DMS153 (cell line): ENCODE results near the gene POLA1.

ENCODE experiments used
- DNase-seq: peaks from one replicate; lab custom pipeline; 2025; lab: John Stamatoyannopoulos, UW

POLA1 gene

DNA sequence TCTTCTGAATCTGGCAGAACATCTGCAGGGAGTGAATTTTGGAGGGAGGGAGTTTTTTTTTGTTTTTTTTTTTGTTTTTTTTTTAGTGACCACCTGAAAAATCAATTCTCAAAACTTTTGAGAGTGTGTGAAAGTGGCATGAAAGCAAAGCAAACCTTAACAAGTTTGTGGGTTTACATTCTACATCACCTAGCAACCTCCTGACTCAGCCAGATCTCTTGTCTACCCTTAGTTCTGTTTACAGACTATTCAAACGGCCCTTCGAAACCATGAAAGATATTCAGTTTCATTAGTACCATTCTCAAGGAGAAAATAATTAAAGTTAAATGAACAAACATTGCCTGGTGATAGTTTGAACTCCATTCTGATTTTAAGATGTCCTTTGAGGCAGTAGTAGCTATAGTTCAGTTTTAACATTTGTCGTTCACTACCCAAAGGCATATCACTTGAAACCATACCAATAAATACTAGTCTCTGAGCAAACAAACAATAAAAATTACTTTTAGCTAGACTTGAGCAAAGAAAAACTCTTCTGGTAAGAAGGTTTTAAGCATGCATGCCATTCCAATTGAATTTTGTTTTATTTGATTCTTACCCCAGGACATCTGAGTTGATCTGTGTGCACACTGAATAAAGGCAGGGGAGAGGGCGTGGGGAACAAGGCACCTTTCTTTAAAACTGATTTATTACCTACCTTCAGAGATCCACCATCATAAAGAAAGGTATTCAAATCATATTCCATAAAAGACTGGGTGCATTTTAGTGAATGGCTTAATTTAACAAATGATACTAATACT is 184.3 kb downstream of the POLA1 start:
- peak; percentile 8 for DNase-seq

DNA sequence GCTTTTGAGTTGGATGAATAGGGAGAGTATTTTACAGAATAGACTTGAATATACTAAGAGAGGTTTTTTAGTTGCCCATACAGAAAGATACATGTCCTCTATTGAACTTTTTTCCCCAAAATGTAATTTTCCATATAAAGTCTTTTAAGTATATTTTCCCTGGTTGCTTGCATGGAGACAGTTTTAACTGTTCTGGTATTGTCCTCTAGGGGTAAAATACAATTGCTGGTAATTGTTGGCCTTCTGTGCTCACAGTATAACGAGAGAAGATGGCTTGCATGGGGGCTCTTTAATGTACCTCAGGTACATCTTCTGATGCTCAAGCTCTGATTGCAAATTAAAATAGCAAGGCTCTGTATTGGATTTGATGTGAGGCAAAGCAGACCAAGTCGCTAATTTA is 186.0 kb downstream of the POLA1 start:
- no peak for DNase-seq

DNA sequence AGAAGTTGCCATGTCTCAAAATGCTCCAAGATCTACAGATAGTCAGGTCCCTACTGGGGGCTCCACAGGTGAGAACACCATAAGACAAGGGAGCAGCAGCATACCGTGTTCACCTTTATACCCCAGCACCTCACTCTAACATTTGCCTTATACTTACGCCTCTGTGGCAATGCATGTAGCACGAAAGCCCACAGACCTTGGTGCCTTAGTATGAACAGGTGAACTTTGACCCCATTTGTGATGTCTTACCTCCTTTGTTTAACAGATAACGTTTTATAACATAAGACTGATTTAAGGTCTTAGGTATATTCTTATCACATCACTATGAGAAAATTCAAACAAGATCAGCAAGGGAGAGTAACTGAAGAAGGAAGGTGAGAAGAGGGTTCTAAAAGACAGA is 193.2 kb downstream of the POLA1 start:
- DNase-seq, result no peak

DNA sequence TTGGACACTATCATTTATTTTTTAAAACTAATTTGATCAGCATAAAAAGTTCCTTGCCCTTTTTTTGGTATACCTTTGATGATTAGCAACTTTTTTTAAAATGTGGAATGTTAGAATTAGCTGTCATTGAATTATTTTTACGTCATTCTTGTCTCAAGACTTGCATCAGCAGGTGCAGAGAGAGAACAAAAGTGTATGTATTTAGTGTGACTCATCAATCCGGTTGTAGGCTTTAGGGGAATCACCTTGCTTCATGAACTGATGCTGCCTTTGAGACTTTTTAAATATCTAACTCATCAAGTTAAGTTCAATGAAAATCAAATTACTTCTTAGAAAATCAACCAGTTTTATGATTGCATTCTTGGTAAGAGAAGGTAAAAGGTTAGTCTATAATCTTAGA is 197.0 kb downstream of the POLA1 start:
- DNase-seq, result no peak

DNA sequence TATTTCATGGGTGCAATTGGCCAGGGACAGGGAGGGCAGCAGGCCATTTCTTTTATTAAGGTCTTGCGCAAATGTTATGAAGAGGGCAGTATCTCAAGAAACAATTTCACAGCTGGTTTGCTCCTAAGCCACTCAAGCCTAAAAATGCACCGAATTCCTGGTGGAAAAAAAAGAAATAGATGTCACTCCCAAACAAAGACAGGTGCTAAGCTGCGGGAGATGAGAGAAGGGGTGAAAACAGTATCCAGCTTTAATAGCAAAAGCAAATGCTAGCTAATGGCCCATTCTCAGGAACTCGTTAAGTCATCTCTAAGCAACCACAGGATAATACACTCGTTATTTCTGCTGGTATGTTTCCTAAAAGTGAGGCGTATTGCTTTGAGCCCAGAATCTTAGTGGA is 205.7 kb downstream of the POLA1 start:
- no peak for DNase-seq

DNA sequence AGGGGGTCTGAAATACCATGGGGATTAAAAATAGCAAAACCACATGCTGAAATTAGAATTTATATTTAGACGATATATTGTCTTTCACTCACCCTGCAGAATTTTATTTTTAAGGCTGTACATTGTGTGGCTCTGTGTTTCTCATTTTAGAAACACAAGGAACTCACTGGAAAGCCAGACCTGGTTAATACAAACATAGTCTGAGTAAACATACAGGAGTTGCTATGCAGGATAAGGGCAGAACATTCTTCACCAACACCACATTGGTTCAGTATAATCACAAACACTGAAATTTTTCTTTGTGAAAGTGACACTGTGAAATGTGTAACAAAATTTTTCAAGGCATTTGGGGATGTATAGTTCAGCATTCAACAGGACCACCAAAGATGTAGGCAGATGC is 206.5 kb downstream of the POLA1 start:
- no peak for DNase-seq

DNA sequence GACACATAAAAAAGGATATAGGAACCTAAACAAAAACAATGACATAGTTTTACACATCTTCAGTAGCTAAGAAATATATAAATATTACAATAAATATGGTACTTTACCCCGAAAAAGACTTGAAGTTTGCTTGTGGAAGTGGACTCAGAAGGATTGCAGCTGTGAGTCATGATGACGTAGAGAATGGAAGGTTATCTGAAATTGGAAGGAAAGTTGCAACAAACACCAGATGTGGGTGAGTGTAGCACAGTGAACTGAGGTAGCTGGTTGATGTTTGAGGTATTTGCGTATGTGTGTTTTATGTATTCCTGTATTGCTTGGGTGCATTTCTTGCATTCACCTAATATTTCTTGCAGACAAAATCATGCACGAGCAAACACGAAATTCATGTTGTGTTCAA is 209.1 kb downstream of the POLA1 start:
- DNase-seq, result no peak

DNA sequence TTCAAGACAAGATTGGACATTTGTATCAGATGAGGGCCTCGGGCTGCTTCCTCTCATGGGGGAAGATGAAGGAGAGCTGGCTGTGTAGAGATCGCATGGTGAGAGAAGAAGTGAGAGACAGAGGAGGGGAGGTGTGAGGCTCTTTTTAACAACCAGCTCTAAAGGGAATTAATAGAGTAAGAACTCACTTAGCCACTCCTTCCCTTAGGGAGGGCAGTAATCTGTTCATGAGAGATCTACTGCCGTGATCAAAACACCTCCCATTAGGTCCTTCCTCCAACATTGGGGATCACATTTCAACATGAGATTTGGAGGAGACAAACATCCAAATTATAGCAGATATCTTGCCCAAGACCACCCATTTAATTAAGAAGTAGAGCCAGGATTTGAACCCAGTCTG is 225.0 kb downstream of the POLA1 start:
- DNase-seq, result no peak

DNA sequence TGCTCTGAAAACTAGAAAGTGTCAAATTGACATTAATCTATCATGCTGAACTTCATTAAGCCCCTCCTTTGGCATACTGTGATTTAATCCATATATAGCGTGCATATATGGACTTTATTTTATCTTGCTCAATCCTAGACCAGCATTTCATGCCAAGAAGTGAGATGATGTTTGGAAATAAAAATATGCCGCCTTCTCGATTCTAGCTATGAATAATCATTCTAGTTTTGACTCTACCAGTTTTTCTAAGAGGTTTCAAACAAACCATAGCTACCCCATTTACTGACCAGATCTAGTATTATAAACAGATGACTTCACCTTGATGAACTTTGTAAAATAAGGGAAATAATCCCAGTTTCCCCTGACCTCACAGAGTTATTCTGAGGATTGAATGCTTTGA is 227.1 kb downstream of the POLA1 start:
- DNase-seq, result no peak

DNA sequence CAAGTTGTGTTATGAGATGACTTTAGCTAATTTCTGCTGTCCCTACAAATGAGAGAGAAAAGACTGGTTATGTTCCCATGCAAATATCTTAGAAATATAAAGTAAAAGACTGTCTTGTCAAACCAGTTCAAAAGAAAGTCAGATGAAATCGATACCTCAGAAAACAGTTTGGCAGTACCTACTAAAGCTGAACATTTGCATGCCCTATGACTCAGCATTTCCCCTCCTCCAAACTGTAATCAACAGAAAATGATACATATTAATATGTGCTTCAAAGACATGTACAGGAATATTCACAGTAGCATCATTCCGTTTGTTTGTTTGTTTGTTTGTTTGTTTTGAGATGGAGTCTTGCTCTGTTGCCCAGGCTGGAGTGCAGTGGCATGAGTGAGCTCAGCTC is 231.7 kb downstream of the POLA1 start:
- DNase-seq, result no peak

DNA sequence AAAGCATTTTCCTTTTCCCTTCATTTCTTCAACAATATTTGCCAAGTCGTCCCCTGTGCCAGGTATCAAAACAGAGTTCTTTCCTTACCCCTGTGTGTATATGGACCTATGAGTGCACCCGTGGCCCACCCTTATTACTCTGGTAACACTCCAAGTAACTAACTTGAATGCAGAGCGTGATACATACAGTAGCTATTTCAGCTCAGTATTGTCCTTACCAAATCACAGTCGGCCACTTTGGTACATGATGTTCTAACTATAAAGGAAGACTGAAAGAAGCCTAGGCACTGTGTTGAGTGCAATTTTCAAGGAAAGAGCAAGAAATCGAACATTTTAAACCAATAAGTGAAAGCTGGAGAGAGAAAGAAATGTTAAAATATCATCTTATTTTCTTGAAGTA is 233.7 kb downstream of the POLA1 start:
- no peak for DNase-seq

DNA sequence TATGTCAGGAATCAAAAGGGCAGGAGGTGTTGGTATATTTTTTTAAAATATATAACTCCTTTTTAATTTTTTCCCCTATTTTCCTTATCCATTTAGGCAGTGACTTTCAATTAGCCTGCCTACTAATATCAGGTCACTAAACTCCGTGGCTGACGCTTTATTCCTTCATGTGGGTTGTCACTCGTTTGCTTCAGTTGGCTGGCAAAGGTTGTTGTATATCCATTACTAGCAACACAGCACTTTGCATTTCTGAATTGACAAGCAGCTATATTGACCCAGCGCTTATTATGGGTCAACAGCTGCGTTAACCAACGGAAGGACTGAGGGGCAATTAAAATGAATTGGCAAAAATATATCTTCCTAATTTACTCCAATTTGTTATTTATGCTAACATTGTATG is 234.4 kb downstream of the POLA1 start:
- DNase-seq, result peak; percentile 40

DNA sequence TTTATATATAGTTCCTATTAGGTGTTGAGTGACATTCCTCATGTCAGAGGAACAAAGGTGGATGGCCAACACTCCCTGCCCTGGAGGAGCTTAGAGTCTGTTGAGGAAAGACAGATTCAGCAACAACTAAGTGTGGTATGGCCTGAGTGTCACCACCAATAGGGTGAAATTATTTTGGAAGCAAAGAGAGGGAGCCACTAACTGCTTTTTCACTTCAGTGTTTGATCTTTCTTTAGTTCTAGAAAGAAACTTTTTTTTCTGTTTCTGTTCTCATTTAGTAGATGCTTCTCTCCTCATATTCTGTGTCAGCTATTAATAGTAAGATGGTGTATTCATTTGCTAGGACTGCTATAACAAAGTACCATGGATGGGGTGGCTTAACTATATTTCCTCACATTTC is 240.6 kb downstream of the POLA1 start:
- no peak for DNase-seq

DNA sequence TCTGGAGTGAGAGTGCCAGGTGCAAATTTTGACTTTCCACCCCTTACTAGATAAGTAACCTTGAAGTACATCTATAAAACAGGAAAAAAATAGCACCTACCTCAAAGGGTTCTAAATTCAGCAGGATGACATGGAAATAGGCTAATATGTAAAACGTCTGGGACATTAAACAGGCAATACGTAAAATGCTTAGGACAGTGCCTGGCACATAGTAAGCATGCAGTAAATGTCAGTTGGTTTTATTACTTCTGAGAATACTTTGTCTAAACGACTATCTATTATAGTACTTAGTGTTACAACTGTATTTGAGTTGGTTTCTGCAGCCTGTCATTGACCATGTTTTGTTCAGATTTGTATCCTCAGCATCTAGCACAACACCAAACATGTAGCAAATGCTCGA is 251.3 kb downstream of the POLA1 start:
- no peak for DNase-seq

DNA sequence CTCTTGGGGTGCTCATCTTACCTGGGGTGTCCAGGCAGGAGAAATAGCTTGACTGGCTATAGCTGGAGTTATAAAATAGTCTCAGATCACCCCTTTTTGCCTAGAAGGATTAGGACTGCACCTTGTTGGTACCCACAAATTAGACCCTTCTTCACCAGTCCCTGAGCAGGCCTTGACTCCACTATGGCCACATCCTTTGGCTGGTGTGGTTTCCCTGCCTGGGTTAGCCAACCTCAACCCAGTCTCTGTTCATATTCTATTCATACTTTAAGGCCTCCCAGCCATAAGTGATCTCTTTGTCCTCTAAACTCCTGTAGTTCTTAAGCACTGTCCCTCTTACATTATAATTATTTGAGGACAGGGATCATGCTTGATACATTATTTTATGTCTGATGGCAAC is 252.7 kb downstream of the POLA1 start:
- no peak for DNase-seq

DNA sequence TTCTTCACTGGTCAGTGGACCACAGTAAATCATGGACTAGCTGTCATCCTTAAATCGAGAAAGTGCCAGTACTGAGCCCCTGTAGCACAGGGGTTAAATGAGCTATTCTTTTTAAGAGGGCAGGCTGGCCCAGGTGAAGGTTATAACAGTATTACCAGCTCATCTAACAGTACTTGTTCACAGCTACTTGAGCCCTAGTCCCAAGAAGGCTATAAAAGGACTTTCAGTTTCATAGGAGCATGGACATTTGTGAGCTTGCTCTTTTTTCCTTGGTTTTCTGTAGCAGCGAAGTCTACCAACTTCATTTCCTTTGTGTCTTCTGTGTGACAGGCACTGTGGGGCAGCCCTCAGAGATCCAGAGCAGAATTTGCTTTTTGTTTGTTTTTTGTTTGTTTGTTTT is 261.0 kb downstream of the POLA1 start:
- no peak for DNase-seq

DNA sequence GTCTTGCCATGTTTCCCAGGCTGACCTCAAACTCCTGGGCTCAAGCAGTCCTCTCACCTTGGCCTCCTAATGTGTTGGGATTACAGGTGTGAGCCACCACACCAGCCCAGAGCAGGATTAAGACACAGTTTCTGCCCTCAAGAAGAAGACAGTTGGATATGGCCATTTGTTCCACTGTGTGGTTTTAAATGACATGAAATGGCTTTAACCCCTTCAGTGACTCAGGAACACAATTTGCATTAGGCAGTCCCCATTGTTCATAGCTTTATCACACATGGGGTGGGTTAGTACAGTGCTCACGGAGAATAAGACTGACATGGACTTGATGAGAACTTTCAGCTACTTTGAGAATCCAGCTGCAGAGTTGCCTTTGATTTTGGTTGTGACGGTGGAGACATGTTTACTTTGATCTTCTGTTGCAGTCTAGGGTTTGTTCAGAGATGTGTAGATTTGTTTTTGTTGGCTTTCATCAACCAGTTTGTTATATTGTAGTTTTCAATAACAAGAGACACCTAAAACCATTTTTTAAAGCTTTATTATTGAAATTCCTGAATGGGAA is 261.7 kb downstream of the POLA1 start:
- no peak for DNase-seq

DNA sequence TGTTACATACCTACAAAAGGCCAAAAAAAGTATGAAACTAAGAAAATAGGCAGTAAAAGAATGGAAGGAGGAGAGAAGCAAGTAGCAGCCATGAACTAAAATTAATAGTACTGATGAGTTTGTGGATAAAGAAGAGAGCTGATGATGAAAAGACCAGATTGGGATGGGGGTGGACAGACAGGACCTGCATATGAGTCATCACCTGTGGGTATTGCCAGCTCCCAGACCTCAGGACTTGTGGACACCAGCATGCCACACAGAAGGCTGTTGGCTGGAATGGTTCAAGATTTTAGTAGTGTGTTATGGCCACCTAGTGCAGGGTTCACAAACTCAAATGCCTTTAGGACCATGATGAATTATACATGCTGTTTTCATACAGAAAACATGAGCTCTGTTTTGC is 263.1 kb downstream of the POLA1 start:
- DNase-seq, result no peak

DNA sequence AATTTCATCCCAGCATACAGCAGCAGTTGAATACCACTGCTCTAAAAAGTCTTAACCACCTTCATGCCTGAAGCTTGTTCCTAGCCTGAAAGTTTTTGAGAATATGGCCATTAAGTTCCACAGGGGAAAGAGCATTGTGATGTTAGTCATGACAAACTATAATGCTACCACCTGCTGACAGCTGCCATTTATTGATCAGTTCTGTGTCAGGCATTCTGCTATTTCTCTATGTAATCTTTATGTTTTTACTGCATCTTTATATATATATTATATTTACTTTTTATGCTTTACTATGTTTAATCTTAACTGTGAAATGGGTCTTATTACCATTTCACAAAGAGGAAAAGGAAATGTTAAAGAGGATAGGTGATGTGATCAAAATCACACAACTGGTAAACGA is 268.1 kb downstream of the POLA1 start:
- DNase-seq, result no peak

DNA sequence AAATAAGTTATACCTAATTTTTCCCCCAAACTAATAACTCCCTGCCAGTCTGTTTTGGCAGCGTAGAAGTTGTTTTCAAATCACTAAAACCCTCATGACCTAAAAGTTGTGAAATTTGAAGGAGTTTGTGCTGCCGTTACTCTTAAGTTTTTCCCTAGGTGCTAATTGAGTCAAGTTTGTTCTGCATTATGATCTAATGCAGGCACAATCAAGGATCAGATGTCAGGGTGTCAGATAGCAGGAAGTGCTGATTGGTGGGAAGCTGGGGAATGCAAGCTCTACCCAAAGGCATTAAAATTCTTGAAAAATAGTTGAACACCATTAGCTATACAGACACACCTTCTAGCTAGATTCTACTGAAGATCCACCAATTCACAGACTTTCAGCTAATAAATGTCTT is 270.1 kb downstream of the POLA1 start:
- DNase-seq, result no peak

DNA sequence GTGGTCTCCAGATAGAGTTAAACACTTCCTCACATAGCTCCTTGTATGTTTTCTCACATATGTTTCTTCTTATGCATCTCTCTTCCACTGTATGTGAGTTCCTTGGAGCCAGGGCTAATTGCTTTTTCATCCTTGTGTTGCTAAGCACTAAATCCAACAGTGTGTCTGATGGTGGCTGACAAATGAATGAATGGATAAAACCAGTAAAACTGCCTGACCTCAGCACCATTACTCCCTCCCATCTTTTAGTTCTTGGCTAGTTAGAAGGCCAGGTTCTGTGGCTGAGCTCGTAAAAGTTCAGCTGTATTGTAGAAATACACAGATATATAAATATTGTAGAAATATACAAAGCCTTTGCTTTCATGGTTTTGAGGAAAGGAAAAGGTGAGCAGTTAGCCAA is 271.7 kb downstream of the POLA1 start:
- no peak for DNase-seq

DNA sequence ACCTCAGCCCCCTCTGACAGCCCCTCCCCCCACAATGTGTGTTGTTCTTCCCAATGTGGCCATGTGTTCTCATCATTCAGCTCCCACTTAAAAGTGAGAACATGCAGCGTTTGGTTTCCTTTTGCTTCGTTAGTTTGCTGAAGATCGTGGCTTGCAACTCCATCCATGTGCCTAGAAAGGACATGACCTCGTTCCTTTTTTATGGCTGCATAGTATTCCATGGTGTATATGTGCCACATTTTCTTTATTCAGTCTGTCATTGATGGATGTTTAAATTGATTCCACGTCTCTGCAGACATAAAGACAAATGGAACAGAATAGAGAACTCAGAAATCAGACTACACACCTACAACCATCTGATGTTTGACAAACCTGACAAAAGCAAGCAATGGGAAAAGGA is 276.1 kb downstream of the POLA1 start:
- no peak for DNase-seq

DNA sequence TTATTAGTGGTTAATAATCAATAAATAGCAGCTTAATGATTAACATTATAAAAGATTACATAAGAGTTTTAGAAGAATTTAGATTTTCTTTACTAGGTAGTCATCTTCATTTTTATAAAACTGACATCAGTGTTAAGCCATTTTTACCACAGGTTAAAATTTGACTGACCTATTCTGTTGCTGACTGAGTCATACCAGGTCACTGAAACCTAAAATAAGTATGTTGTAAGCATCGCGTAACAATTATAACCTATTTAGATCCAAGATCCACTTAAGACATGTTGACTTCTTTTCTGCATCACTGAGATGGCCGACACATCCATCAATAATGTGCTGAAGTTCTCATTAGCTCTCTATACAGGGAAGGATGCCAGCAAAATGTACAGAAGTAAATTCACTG is 285.4 kb downstream of the POLA1 start:
- DNase-seq, result no peak

DNA sequence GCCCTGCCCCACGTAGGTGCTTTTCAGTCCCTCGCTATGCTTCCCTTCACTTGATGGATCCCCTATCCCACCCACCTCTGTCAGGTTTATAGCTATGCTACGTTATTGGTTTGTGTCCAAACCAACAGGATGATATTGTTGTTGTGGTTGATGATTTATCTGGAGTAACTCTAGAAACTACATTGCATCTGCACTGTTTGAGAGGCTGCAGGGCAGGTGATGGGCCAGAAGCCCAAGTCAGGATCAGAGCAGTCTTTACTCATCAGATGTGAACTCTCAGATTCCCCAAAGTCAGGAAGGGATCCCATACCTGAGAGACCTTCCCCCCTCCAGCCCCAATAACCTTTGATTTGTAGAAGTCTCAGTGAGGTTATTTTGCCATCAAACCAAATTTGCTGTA is 287.3 kb downstream of the POLA1 start:
- DNase-seq, result no peak
